ENCODE measurements around the gene CRPPA.

DNA sequence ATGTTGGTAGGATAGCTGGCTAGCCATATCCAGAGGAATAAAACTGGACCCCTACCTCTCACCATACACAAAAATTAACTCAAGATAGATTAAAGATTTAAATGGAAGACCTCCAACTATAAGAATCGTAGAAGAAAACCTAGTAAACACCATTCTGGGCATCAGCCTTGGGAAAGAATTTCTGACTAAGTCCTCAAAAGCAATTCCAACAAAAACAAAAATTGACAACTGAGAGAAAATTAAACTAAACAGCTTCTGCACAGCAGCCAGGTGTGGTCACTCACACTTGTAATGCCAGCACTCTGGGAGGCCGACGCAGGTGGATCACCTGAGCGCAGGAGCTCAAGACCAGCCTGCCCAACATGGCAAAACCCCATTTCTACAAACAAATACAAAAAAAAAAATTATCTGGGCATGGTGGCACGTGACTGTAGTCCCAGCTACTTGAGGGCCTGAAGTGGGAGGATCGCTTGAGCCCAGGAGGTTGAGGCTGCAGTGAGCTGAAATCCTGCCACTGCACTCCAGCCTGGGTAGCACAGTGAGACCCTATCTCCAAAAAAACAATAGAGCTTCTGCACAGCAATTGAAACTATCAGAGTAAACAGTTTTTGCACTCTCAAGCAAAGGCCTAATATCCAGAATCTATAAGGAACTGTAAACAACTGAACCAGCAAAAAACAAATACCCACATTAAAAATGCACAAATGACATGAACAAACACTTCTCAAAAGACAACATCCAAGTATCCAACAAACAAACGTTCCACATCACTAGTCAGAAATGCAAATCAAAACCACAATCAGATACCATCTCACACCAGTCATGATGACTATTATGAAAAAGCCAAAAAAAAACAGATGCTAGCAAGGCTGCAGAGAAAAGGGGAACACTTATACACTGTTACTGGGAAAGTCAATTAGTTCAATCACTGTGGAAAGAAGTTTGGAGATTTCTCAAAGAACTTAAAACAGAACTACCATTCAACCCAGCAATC is 4.8 kb downstream of the CRPPA start:
- TF ChIP-seq CTCF (tag by site-specific recombination; IDR thresholded peaks at IDR 0.05) = no peak
- TF ChIP-seq, protein P1, sequence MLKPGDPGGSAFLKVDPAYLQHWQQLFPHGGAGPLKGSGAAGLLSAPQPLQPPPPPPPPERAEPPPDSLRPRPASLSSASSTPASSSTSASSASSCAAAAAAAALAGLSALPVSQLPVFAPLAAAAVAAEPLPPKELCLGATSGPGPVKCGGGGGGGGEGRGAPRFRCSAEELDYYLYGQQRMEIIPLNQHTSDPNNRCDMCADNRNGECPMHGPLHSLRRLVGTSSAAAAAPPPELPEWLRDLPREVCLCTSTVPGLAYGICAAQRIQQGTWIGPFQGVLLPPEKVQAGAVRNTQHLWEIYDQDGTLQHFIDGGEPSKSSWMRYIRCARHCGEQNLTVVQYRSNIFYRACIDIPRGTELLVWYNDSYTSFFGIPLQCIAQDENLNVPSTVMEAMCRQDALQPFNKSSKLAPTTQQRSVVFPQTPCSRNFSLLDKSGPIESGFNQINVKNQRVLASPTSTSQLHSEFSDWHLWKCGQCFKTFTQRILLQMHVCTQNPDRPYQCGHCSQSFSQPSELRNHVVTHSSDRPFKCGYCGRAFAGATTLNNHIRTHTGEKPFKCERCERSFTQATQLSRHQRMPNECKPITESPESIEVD (tag by site-specific recombination; IDR thresholded peaks at IDR 0.05) = no peak
- TF ChIP-seq ZNF274 (IDR thresholded peaks at IDR 0.05; ENCODE audit: low read length) = no peak
- no peak for TF ChIP-seq ZNF274 (tag by site-specific recombination; IDR thresholded peaks at IDR 0.05; ENCODE audit: borderline replicate concordance)
- no peak for TF ChIP-seq ZNF600 (tag by site-specific recombination; IDR thresholded peaks at IDR 0.05)
- no peak for TF ChIP-seq ZNF292 (tag by site-specific recombination; IDR thresholded peaks at IDR 0.05; ENCODE audit: borderline replicate concordance, low read depth)
- TF ChIP-seq ZNF629 (tag by site-specific recombination; IDR thresholded peaks at IDR 0.05) = no peak
- TF ChIP-seq ZNF2 (tag by site-specific recombination; IDR thresholded peaks at IDR 0.05) = no peak
- no peak for TF ChIP-seq ZNF24 (tag by site-specific recombination; IDR thresholded peaks at IDR 0.05)
- no peak for TF ChIP-seq ZBTB17 (tag by site-specific recombination; IDR thresholded peaks at IDR 0.05)
- no peak for TF ChIP-seq KLF1 (tag by site-specific recombination; IDR thresholded peaks at IDR 0.05)
- no peak for TF ChIP-seq ZNF558 (tag by site-specific recombination; IDR thresholded peaks at IDR 0.05)

Measured in HEK293 (cell line).